ENCODE results near the gene CYTL1.

CYTL1 gene

GRCh38 chr4:5019274-5019673, at the start of gene CYTL1:
Gene CYTL1 (minus strand): TSS chr4:5019458. CDS start chr4:5019445, 13 bp downstream.
- no peak for TF ChIP-seq CTCF (IDR thresholded peaks at IDR 0.05)

- TF ChIP-seq CTCF (IDR thresholded peaks at IDR 0.05) = no peak
Observed at GRCh38 chr4:5067908-5068307, 48.6 kb upstream of the CYTL1 start.

- TF ChIP-seq CTCF (IDR thresholded peaks at IDR 0.05) = no peak
Observed at GRCh38 chr4:5066101-5066500, 46.8 kb upstream of the CYTL1 start.

DNA sequence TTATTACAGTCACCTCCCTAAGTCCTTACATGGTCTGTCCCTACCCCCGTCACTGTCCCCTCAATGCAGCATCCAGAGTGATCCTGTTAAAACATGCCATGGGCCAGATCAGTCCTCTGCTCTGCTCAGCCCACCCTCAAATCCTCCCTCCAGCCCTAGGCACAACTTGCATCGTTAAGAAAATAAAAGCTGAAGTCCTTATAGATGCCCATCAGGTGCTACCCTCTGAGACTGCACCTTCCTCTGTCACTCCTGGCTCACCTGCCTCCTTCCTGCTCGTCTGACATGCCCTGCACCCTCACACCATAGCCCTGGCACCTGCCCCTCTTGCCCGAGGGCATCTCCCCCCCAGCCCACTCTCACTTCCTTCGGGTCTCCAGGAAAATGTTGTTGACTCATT, 36.2 kb upstream of the CYTL1 start:
- no peak for TF ChIP-seq CTCF (IDR thresholded peaks at IDR 0.05)

DNA sequence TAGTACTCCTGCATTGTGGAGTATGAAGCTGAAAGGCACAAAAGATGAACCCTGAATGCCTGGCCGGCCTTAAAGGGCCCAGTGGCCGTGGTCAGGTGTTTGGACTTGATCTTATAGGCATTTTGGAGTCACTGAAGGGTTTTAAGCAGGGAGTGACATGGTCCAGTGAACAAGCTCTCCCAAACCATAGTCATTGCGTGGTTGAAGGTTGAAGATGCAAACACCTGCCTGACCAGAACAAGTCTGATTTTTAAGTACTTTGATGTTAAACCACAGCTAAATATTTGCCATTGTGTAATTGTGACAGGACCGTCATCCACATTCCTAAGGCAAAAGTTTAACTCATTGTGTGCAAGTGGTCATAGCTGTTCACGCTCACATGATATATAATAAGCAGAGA, 35.3 kb upstream of the CYTL1 start:
- no peak for TF ChIP-seq CTCF (IDR thresholded peaks at IDR 0.05)

DNA sequence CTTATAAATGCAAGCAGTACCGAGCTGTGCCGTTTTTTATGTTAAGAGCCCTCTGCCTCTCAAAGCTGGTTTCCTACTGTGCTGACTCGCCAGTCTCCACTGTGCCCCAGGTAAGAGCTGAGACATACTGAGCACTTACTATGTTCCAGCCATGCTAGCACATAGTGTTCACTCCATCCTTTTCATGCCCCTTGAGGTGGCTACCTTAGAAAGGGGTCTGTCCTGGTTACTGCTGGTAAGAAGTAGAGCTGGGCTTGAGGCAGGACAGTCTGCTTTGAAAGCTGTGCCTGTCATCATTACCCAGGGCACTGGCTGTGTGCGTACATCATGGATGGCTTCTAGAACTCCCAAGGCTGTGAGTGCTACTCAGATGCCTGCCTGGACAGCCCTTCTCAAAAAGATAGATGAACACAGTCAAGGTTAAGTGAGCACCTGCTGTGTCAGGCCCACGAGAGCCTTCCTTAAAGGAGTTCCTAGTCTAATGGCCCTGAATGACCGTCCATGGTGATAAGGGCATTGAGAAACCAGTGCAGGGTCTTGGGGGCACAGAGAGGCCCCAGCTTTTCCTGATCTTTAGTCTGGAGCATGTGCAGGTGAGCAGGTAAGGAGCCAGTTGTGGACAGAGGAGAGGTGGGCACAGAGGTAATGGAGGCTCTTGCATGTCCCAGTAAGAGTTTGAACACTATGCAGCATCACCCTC, 33.6 kb upstream of the CYTL1 start:
- no peak for TF ChIP-seq CTCF (IDR thresholded peaks at IDR 0.05)

GRCh38 chr4:5052204-5052702, 33.0 kb upstream of the CYTL1 start:
- TF ChIP-seq CTCF (IDR thresholded peaks at IDR 0.05) = no peak

Measured in LNCAP (cell line).